ENCODE data around the gene CDX1.

CDX1 gene

GRCh38 chr5:150184006-150184405 lies 17.4 kb downstream of the CDX1 start:
- no peak for DNase-seq (ENCODE audit: low spot score)

GRCh38 chr5:150184990-150185912 lies 18.7 kb downstream of the CDX1 start:
- DNase-seq (ENCODE audit: low spot score) = peak; percentile 67

- no peak for DNase-seq (ENCODE audit: low spot score)
Measured at GRCh38 chr5:150186137-150186536, 19.6 kb downstream of the CDX1 start.

GRCh38 chr5:150186897-150187296 lies 20.3 kb downstream of the CDX1 start:
- DNase-seq (ENCODE audit: low spot score) = no peak

- no peak for DNase-seq (ENCODE audit: low spot score)
Measured at GRCh38 chr5:150188146-150188842, 21.7 kb downstream of the CDX1 start.

GRCh38 chr5:150189326-150189725 lies 22.7 kb downstream of the CDX1 start:
- no peak for DNase-seq (ENCODE audit: low spot score)

GRCh38 chr5:150189728-150190502 lies 23.3 kb downstream of the CDX1 start, which contains the start of gene SLC6A7:
Gene SLC6A7 (plus strand): TSS chr5:150190062. CDS start chr5:150190328, 266 bp downstream.
- no peak for DNase-seq (ENCODE audit: low spot score)

- no peak for DNase-seq (ENCODE audit: low spot score)
Measured at GRCh38 chr5:150190503-150190979, 24.0 kb downstream of the CDX1 start.

- no peak for DNase-seq (ENCODE audit: low spot score)
Measured at GRCh38 chr5:150190987-150191386, 24.4 kb downstream of the CDX1 start.

- no peak for DNase-seq (ENCODE audit: low spot score)
Measured at GRCh38 chr5:150192462-150192861, 25.9 kb downstream of the CDX1 start.

- no peak for DNase-seq (ENCODE audit: low spot score)
Measured at GRCh38 chr5:150195736-150196485, 29.3 kb downstream of the CDX1 start.

- DNase-seq (ENCODE audit: low spot score) = no peak
Measured at GRCh38 chr5:150196514-150196913, 29.9 kb downstream of the CDX1 start.

- DNase-seq (ENCODE audit: low spot score) = no peak
Measured at GRCh38 chr5:150196986-150197385, 30.4 kb downstream of the CDX1 start.

GRCh38 chr5:150197476-150197875 lies 30.9 kb downstream of the CDX1 start:
- no peak for DNase-seq (ENCODE audit: low spot score)

- DNase-seq (ENCODE audit: low spot score) = no peak
Measured at GRCh38 chr5:150202501-150202900, 35.9 kb downstream of the CDX1 start.

- DNase-seq (ENCODE audit: low spot score) = no peak
Measured at GRCh38 chr5:150203832-150204589, 37.4 kb downstream of the CDX1 start.

GRCh38 chr5:150204590-150204960 lies 38.0 kb downstream of the CDX1 start:
- no peak for DNase-seq (ENCODE audit: low spot score)

GRCh38 chr5:150206098-150206778 lies 39.7 kb downstream of the CDX1 start:
- DNase-seq (ENCODE audit: low spot score) = no peak

GRCh38 chr5:150206779-150207115 lies 40.2 kb downstream of the CDX1 start:
- DNase-seq (ENCODE audit: low spot score) = no peak

Measured in HuH-7 (cell line).